GM21576 (cell line): ENCODE data around the gene LARGE2.
"Not testable (repeated sequence)": the region's sequence is repeated elsewhere in the genome, so short reads cannot be mapped to it uniquely, and the experiment has no call there.

Experiments
- ATAC-seq: cut with Tn5 transposase; IDR thresholded peaks from one replicate; pipeline ENCODE4 v1.9.1; 2021; ENCODE audit warnings: mild to moderate bottlenecking, moderate library complexity; ENCODE audit not compliant: unreplicated experiment

The LARGE2 gene

DNA sequence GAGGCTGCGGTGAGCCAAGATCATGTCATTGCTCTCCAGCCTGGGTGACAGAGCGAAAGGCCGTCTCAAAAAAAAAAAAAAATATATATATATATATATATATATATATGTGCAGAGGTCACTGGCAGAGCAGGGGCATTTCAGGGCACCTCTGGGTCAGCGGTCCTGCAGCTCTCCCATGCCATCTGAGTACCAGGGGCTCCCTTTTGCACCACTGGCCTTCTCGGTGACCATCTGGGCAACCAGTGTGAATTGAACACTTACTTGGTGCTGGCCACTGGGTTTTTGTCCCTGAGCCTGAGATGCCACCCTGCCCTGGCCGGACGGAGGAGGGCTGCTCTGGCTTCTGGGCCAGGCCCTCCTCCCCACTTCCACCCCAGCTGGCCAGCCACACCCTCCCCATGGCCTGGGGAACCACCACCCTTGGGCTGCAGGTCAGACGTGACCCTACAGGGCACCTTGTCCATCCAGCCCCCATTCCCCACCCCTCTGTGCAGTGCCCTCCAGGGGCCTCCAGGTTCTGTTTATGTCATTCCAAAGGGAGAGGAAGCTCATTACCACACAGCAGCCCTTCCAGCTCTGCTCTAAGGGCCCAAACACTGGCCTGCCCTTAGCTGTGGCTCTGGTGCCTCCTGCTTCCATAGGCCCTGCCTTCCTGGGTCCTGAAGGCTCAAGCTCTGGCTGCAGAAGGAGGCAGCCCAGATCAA, 26.8 kb upstream of the LARGE2 start:
- no peak for ATAC-seq

DNA sequence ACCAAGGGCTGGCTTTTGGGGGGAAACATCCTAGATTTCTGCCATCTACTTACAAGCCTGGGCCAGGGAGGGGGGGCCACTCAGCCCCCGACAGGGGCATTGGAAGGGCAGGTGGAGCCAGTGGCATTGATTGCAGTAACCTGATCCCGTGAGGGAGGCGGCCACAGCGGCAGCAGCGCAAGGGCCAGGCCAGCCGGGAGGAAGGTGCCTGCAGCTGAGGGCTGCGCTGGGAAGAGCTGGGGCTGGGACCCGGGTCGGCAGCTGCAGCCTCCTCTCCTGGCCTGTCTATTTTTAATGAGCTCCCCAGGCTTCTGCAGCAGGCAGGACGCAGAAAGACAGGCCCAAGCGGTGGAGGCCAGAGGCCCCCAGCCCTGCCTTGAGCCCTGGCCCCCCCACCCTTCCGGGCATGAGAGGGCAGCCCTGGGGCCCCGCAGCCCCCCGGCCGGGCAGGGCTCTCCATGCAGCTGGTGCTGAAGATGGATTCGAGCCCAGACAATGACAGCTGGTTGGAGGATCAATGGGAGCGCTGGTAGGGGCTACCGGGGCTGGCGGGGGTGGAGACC, 26.0 kb upstream of the LARGE2 start:
- no peak for ATAC-seq

DNA sequence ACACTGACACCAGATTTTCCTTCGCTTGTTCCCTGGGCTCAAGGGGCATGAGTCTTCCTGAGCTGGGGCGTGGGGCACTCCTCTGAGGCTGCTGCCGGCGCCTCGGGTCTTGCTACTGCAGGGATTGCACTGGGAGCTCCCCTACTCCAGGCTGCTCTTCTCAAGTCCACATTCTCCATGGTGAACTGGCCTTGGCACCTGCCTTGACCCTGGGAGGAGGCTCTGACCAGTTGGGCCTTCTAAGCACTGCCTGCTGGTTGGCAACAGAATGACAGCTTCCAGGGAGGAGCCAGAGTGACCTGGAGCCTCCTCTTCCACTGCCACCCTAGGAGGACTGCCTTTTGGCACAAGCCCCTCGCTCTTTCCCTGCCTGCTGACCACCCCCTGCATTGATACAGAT, 24.9 kb upstream of the LARGE2 start:
- ATAC-seq, result no peak

DNA sequence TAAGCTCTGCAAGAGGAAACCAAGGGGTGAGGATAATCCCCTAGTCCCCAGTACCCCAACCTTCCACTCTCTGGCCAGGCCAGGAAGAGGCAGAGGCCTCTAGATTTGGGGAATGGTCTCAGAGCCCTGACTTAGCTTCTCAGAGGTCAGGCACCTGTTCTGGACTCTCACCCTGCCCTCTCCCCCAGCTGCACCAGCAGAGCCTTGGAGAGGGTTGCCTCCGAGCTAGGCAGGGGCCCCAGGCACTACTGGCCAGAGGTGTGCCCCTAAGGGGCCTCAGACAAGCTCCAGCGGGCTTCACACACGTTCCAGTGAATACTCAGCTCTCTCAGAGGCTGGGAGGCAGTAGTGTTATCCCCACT, 23.4 kb upstream of the LARGE2 start:
- ATAC-seq, result no peak

DNA sequence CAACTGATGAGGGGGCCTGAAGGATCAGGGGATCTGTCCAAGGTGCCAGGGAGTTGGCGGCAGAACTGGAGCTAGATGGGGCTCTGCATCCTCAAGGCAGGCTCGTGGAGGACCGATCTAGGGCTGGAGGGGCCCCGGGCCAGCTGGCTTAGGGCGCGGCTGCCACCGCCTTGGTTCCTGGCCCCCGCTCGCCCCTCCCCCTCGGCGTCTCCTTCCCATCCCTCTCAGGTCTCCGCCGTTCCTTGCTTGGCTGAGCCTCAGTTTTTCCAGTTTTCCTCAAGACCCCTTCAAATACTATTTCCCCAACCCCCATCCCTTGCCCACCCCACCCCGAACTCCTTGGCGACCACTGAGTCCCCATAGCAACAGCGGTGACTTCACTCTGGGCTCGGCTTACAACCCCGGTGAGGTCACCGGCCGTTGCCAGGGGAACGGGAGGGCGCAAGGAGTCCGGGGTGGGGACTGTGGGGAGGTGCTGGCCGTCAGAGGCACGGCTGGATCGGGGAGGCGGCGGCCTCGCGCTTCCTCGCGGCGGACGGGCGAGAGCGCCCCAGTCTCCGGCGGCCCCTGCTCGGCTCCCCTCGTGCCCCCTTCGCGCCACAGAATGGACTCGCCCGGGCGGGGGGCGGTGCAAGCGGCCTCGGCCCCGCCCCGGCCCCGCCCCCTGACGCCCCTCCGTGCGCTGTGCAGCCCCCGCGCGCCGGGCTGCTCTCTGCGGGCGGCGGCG, 22.8 kb upstream of the LARGE2 start:
- ATAC-seq, result no peak

DNA sequence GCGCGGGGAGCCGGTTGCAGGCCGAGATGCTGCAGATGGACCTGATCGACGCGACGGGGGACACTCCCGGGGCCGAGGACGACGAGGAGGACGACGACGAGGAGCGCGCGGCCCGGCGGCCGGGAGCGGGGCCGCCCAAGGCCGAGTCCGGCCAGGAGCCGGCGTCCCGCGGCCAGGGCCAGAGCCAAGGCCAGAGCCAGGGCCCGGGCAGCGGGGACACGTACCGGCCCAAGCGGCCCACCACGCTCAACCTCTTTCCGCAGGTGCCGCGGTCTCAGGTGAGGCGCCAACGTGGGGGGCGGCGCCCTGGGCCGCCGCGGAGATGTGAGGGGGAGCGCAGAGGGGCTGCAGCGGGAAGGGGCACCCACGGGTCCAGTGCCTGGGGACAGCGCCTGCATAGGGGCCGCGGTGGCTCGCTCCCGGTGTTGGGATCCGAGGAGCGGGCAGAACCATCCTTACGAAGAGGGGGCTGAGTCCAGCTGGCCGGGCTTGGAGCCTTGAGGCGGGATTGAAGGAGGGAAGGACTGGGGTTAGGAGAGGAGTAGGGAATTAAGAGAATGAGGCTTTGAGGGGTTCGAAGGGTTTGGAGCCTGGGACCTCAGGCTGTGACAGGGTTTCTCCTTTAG, 22.2 kb upstream of the LARGE2 start:
- not testable (repeated sequence) for ATAC-seq

DNA sequence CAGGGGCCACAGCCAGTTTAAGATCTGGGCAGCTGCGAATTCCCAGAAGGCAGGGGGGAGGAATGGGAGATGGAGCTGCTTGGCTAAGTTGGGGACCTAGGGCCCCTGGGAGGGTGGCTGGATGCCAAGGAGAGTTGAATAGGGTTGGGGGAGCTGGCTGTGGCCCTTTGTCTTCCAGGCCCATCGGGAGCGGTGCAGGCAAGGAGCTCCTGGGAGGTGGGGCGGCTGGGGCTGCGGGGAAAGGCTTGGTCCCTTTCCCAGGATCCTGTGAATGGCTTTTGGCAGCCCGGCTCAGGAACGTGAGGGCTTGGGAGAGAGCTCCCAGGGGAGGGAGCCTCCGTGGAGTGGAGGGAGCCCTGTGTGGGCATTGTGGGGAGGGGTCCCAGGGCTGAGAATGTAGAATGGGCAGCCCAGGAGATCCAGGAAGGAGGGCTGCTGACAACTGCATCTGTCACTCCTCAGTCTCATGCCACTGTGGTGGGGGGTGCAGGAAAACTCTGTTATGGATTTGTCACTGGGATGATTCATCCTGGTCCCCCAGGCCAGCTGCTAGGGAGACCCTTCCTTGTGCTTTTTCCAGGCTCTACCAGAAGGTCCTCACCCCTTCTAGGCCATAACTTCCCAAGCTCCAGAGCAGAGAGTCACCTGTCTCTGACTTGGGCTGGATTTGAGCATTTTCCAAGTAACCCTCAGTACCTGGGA, 21.4 kb upstream of the LARGE2 start:
- no peak for ATAC-seq

GRCh38 chr11:45901626-45902025, 20.8 kb upstream of the LARGE2 start:
- ATAC-seq, result no peak

DNA sequence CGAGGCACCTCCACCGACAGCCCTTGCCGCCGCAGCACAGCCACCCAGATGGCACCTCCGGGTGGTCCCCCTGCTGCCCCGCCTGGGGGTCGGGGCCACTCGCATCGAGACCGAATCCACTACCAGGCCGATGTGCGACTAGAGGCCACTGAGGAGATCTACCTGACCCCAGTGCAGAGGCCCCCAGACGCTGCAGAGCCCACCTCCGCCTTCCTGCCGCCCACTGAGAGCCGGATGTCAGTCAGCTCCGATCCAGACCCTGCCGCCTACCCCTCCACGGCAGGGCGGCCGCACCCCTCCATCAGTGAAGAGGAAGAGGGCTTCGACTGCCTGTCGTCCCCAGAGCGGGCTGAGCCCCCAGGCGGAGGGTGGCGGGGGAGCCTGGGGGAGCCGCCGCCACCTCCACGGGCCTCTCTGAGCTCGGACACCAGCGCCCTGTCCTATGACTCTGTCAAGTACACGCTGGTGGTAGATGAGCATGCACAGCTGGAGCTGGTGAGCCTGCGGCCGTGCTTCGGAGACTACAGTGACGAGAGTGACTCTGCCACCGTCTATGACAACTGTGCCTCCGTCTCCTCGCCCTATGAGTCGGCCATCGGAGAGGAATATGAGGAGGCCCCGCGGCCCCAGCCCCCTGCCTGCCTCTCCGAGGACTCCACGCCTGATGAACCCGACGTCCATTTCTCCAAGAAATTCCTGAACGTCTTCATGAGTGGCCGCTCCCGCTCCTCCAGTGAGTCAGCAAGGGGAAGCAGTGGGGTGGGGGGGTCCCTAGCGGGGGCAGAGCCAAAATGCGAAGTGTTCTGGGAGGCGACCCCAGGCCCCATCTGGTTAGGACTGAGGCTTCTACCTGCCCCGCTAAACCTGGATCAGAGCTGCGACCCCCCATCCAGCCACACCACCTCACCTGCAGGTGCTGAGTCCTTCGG, 19.7 kb upstream of the LARGE2 start:
- no peak for ATAC-seq

DNA sequence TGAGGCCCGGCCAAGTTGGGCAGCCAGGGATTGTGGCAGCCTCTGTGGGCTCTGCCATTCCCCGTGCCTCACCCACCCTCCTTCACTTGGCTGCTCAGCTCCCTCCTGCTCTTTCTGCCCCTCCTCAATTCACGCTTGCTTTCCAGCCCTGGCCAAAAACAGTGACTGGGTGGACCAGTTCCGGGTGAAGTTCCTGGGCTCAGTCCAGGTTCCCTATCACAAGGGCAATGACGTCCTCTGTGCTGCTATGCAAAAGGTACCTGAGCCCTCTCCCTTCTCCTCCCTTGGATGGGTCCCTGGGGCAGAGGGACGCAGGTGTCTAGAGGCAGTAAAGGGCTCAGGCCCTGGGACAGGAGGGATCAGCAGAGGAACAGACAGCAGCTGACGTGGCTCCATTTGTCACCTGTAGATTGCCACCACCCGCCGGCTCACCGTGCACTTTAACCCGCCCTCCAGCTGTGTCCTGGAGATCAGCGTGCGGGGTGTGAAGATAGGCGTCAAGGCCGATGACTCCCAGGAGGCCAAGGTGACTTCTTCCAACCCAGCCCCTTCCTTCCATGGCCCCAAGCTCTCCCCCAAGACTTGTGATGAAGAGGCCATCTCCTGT, 18.0 kb upstream of the LARGE2 start:
- ATAC-seq, result no peak

GRCh38 chr11:45905095-45905494, 17.4 kb upstream of the LARGE2 start:
- ATAC-seq, result no peak

- not testable (repeated sequence) for ATAC-seq
Observed at GRCh38 chr11:45905576-45905975, 16.9 kb upstream of the LARGE2 start.

- ATAC-seq, result no peak
Observed at GRCh38 chr11:45906096-45906682, 16.3 kb upstream of the LARGE2 start.

- no peak for ATAC-seq
Observed at GRCh38 chr11:45906965-45907611, 15.4 kb upstream of the LARGE2 start, which contains the start of gene FREY1. FREY1 (minus strand) TSS chr11:45907271; CDS start chr11:45907245, 26 bp downstream.

DNA sequence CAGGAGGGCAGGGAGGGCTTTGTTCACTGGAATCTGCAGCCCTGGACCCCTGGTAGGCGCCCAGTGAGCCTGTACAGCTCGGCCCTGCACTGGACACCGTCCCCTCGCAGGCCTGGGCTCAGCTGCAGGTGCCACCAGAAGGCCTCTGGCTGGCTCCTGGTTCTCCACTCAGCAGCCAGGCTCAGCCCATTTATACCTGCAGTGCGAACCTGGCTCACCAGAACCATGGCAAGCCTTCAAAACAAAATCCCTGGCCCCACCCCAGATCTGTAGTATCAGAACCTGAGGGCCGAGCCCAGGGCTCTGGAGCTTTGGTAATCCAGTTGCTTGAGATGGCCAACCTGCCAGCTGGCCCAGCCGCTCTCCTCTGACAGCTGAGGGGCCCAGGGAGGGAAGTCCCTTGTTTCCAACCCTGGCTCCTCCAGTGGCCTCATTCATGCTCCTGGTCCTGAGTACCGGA, 14.5 kb upstream of the LARGE2 start:
- no peak for ATAC-seq

GRCh38 chr11:45909594-45910475, 12.6 kb upstream of the LARGE2 start:
- no peak for ATAC-seq

DNA sequence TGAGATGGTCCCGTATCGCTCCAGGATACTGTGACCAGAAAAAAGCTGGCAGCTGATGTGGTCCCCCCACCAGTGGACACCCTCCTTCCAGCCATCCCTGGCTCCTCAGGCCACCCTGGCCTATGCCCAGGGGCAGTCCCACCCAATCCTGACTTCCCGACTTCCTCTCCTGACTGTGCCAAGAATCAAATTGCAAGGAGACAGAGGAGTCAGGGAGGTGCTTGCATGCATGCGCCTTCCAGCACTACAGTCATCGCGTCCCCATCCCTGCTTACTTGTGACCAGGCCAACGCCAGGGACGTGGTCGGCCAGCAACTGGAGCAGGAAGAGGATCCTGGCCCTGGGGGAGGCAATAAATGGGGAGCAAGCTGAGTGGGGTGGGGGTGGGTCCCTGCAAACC, 11.8 kb upstream of the LARGE2 start:
- ATAC-seq, result no peak

DNA sequence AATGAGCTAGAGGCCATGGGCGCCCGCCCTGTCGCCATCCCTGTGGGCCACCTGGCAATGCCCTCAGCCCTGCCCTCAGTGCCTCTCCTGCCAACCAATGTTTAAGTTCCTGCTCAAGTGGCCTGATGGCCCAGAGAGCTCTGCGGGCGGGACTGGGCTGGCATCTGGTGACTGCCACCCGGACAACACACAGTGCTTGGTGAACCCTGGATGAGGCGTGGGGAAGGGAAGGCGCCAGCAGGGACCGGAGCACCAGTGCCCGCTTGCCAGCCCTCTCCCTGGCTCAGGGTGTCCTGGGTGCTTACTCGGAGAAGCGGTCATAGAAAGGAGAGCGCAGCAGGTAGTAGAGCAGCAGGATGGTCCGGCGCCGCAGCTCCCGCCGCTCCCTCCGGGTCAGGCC, 8.9 kb upstream of the LARGE2 start:
- no peak for ATAC-seq
